ENCODE measurements around the gene PERM1. TPM values are rescaled to one million over a fixed set of nuclear protein-coding genes. Genes with fewer than 3 reads are reported as not detected.
"Not testable (repeated sequence)": the region's sequence is repeated elsewhere in the genome, so short reads cannot be mapped to it uniquely, and the experiment has no call there.

Gene PERM1
- not detected for total RNA-seq

- POLR2A ChIA-PET: no interaction called here
- intact Hi-C loops (cut with DNase I, micrococcal nuclease): loop anchor here (5.0 to 10.0 kb wide), 3 partner anchors 35 to 310 kb away; no protein-coding TSS in a partner anchor
- no peak for DNase-seq
- CTCF ChIA-PET: interaction anchor here (0.8 to 3.3 kb wide), 7 partner anchors 11 to 81 kb away, joined by 3 to 23 read pairs (median 5); no protein-coding TSS in a partner anchor
- Mint-ChIP-seq H3K9me3 (ENCODE audit: low read depth) (no peaks in the 10 kb centered on the region), H3K4me1 (peaks cover 3% of the 10 kb centered on the region), H3K27me3 (peaks cover 20% of the 10 kb centered on the region), H3K27ac (no peak within 1 kb of the TSS), H3K4me3 (no peak within 1 kb of the TSS), H3K36me3 (ENCODE audit: low read depth) (no peaks in the 10 kb centered on the region)
- ATAC-seq: no peak
These were observed at the start of gene PERM1 for GRCh38 chr1:981955-982558. TSS of gene PERM1 (minus strand) at chr1:982093. CDS start at chr1:981029, 1,064 bp downstream.

GRCh38 chr1:1030867-1031658, 49.2 kb upstream of the PERM1 start:
- H3K4me3 Mint-ChIP-seq; H3K9me3 Mint-ChIP-seq (ENCODE audit: low read depth); DNase-seq; H3K36me3 Mint-ChIP-seq (ENCODE audit: low read depth); H3K27ac Mint-ChIP-seq; ATAC-seq; POLR2A ChIA-PET; H3K4me1 Mint-ChIP-seq: not testable (repeated sequence)
- CTCF ChIA-PET: interaction anchor here (0.7 to 1.2 kb wide), 3 partner anchors 9 to 158 kb away, joined by 3 to 4 read pairs (median 3); no protein-coding TSS in a partner anchor
- intact Hi-C loops (cut with DNase I, micrococcal nuclease): loop anchor here in 1 of 2 experiments (10.0 kb wide), 2 partner anchors 46 to 274 kb away; partner anchors contain the start of genes ACAP3, PERM1 and PUSL1
- H3K27me3 Mint-ChIP-seq: peaks cover 15% of the 10 kb centered on the region

- POLR2A ChIA-PET: no interaction called here
- Mint-ChIP-seq H3K36me3 (ENCODE audit: low read depth) (no peaks in the 10 kb centered on the region), H3K9me3 (ENCODE audit: low read depth) (no peaks in the 10 kb centered on the region), H3K27me3 (peaks cover 14% of the 10 kb centered on the region), H3K27ac (no peak overlapping the region), H3K4me3 (no peak overlapping the region), H3K4me1 (peaks cover 5% of the 10 kb centered on the region)
- intact Hi-C loops (cut with DNase I, micrococcal nuclease): loop anchor here in 1 of 2 experiments (10.0 kb wide), 1 partner anchor 63 kb away; the partner anchor contains the start of genes KLHL17 and PLEKHN1
- DNase-seq (no peak), ATAC-seq (no peak)
- CTCF ChIA-PET: interaction anchor here (0.6 kb wide), 1 partner anchor 90 kb away, joined by 3 read pairs; no protein-coding TSS in a partner anchor
These were observed 45.9 kb upstream of the PERM1 start for GRCh38 chr1:1027791-1028190.

GRCh38 chr1:1026599-1027413, 44.9 kb upstream of the PERM1 start:
- no peak overlapping the region for H3K4me3 Mint-ChIP-seq
- ChIA-PET CTCF (no interaction called here), POLR2A (no interaction called here)
- DNase-seq (no peak), ATAC-seq (no peak)
- H3K27ac Mint-ChIP-seq: no peak overlapping the region
- H3K9me3 Mint-ChIP-seq (ENCODE audit: low read depth): no peaks in the 10 kb centered on the region
- peaks cover 10% of the 10 kb centered on the region for H3K27me3 Mint-ChIP-seq
- H3K4me1 Mint-ChIP-seq: peaks cover 4% of the 10 kb centered on the region
- intact Hi-C loops (cut with DNase I, micrococcal nuclease): loop anchor here in 1 of 2 experiments (10.0 kb wide), 1 partner anchor 62 kb away; the partner anchor contains the start of genes KLHL17 and PLEKHN1
- no peaks in the 10 kb centered on the region for H3K36me3 Mint-ChIP-seq (ENCODE audit: low read depth)

GRCh38 chr1:1025730-1026129, 43.8 kb upstream of the PERM1 start:
- H3K36me3 Mint-ChIP-seq (ENCODE audit: low read depth): no peaks in the 10 kb centered on the region
- ChIA-PET POLR2A (no interaction called here), CTCF (no interaction called here)
- no peaks in the 10 kb centered on the region for H3K9me3 Mint-ChIP-seq (ENCODE audit: low read depth)
- H3K27ac Mint-ChIP-seq: no peak overlapping the region
- intact Hi-C loops (cut with DNase I, micrococcal nuclease): loop anchor here in 1 of 2 experiments (10.0 kb wide), 1 partner anchor 61 kb away; the partner anchor contains the start of genes KLHL17 and PLEKHN1
- ATAC-seq (no peak), DNase-seq (no peak)
- no peak overlapping the region for H3K4me3 Mint-ChIP-seq
- peaks cover 4% of the 10 kb centered on the region for H3K4me1 Mint-ChIP-seq
- H3K27me3 Mint-ChIP-seq: peaks cover 11% of the 10 kb centered on the region

- intact Hi-C loops (cut with DNase I, micrococcal nuclease): loop anchor here in 1 of 2 experiments (10.0 kb wide), 1 partner anchor 60 kb away; the partner anchor contains the start of genes KLHL17 and PLEKHN1
- ChIA-PET POLR2A (no interaction called here), CTCF (no interaction called here)
- Mint-ChIP-seq H3K4me1 (peaks cover 4% of the 10 kb centered on the region), H3K9me3 (ENCODE audit: low read depth) (no peaks in the 10 kb centered on the region), H3K27ac (no peak overlapping the region), H3K4me3 (no peak overlapping the region), H3K27me3 (peaks cover 11% of the 10 kb centered on the region), H3K36me3 (ENCODE audit: low read depth) (no peaks in the 10 kb centered on the region)
- DNase-seq (no peak), ATAC-seq (no peak)
These were observed 43.1 kb upstream of the PERM1 start for GRCh38 chr1:1024771-1025699.

GRCh38 chr1:1024149-1024770, 42.4 kb upstream of the PERM1 start:
- no peak for ATAC-seq
- no peaks in the 10 kb centered on the region for H3K9me3 Mint-ChIP-seq (ENCODE audit: low read depth)
- no peak overlapping the region for H3K4me3 Mint-ChIP-seq
- peaks cover 11% of the 10 kb centered on the region for H3K27me3 Mint-ChIP-seq
- H3K36me3 Mint-ChIP-seq (ENCODE audit: low read depth): no peaks in the 10 kb centered on the region
- intact Hi-C loops (cut with DNase I, micrococcal nuclease): loop anchor here in 1 of 2 experiments (10.0 kb wide), 1 partner anchor 59 kb away; the partner anchor contains the start of genes KLHL17 and PLEKHN1
- H3K4me1 Mint-ChIP-seq: peaks cover 4% of the 10 kb centered on the region
- no peak overlapping the region for H3K27ac Mint-ChIP-seq
- CTCF ChIA-PET: interaction anchor here (0.6 to 1.1 kb wide), 2 partner anchors 9 to 135 kb away, joined by 3 to 6 read pairs; no protein-coding TSS in a partner anchor
- DNase-seq: no peak
- POLR2A ChIA-PET: no interaction called here

- ChIA-PET POLR2A (no interaction called here), CTCF (interaction anchor here (0.6 to 1.1 kb wide), 2 partner anchors 10 to 135 kb away, joined by 3 to 6 read pairs; no protein-coding TSS in a partner anchor)
- Mint-ChIP-seq H3K27ac (no peak overlapping the region), H3K36me3 (ENCODE audit: low read depth) (no peaks in the 10 kb centered on the region), H3K9me3 (ENCODE audit: low read depth) (no peaks in the 10 kb centered on the region), H3K4me3 (no peak overlapping the region), H3K27me3 (peaks cover 11% of the 10 kb centered on the region), H3K4me1 (peaks cover 8% of the 10 kb centered on the region)
- no peak for DNase-seq
- ATAC-seq: no peak
- intact Hi-C loops (cut with DNase I, micrococcal nuclease): loop anchor here in 1 of 2 experiments (2.0 to 10.0 kb wide), 2 partner anchors 13 to 59 kb away; partner anchors contain the start of genes KLHL17 and PLEKHN1
These were observed 41.8 kb upstream of the PERM1 start for GRCh38 chr1:1023700-1024099.

GRCh38 chr1:1022302-1023009, 40.6 kb upstream of the PERM1 start:
- no peak for DNase-seq
- intact Hi-C loops (cut with DNase I, micrococcal nuclease): loop anchor here in 1 of 2 experiments (2.0 to 10.0 kb wide), 2 partner anchors 14 to 58 kb away; partner anchors contain the start of genes KLHL17 and PLEKHN1
- no peak for ATAC-seq
- Mint-ChIP-seq H3K36me3 (ENCODE audit: low read depth) (no peaks in the 10 kb centered on the region), H3K9me3 (ENCODE audit: low read depth) (no peaks in the 10 kb centered on the region), H3K27me3 (peaks cover 11% of the 10 kb centered on the region), H3K4me3 (no peak overlapping the region), H3K27ac (no peak overlapping the region), H3K4me1 (peaks cover 9% of the 10 kb centered on the region)
- POLR2A ChIA-PET: no interaction called here
- CTCF ChIA-PET: interaction anchor here (0.7 kb wide), 2 partner anchors 9 to 278 kb away, joined by 3 read pairs; no protein-coding TSS in a partner anchor
